Nephron progenitor cell (in vitro differentiated cells): ENCODE data around the gene NXPE3.
A peak's percentile ranks its signal among the peaks of the same experiment; 100 is the strongest.

Experiments
- DNase-seq: peaks from one replicate; pipeline ENCODE4 v3.0.0; 2021
- H3K27ac Mint-ChIP-seq: 2 replicates; pipeline ENCODE4 v1.8.0; 2021; ENCODE audit warnings: mild to moderate bottlenecking, moderate library complexity, mixed read lengths
- H3K27me3 Mint-ChIP-seq: 2 replicates; pipeline ENCODE4 v1.8.0; 2021; ENCODE audit warnings: mild to moderate bottlenecking, low read depth, mixed read lengths; ENCODE audit not compliant: poor library complexity
- H3K36me3 Mint-ChIP-seq: 2 replicates; pipeline ENCODE4 v1.8.0; 2021; ENCODE audit warnings: low read depth, mixed read lengths
- H3K4me1 Mint-ChIP-seq: 2 replicates; pipeline ENCODE4 v1.8.0; 2021; ENCODE audit warnings: mixed read lengths
- H3K4me3 Mint-ChIP-seq: 2 replicates; pipeline ENCODE4 v1.8.0; 2021; ENCODE audit warnings: mild to moderate bottlenecking, moderate library complexity, mixed read lengths
- H3K9me3 Mint-ChIP-seq: 2 replicates; pipeline ENCODE4 v1.8.0; 2021; ENCODE audit warnings: mild to moderate bottlenecking, moderate library complexity, mixed read lengths
- TF ChIP-seq, protein P1 (sequence below): fragments of 200-600 bp; sonication (generic); IDR thresholded peaks from 2 replicates; pipeline ENCODE4 v1.5.0; 2021; ENCODE audit warnings: antibody characterized with exemption

NXPE3 gene

DNA sequence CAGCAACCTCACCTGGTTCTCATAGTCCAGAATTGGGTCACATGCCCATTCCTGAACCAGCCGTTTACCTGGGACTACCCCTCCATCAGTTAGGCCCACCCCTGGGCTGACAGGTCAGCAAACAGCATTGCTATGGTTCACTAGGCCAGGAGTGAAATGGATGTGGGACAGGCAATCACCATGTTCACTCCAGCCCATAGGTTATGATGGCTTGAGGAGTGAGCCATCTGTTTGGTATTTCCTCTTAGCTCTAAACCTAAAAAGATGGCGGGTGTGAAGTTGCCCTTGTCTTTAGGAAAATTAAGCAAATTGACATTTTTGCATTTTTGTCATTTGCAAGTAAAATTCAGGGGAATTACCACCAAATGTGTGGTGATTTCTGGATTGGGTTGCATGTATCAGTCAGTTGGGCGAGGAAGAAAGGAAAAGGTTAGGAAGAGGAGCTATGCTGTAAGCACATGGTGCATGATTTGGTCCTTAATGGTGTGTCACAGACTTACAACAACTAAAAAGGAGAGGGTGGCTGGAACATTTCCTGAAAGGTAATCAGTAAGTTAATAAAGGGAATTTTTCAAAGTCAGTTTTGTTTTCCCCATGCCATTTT, 17.2 kb downstream of the NXPE3 start:
- H3K9me3 Mint-ChIP-seq = peaks cover 25% of the 10 kb centered on the region
- DNase-seq = no peak
- no peaks in the 10 kb centered on the region for H3K4me1 Mint-ChIP-seq
- peaks cover 72% of the 10 kb centered on the region for H3K36me3 Mint-ChIP-seq
- no peak overlapping the region for H3K4me3 Mint-ChIP-seq
- no peaks in the 10 kb centered on the region for H3K27me3 Mint-ChIP-seq
- TF ChIP-seq, protein P1, sequence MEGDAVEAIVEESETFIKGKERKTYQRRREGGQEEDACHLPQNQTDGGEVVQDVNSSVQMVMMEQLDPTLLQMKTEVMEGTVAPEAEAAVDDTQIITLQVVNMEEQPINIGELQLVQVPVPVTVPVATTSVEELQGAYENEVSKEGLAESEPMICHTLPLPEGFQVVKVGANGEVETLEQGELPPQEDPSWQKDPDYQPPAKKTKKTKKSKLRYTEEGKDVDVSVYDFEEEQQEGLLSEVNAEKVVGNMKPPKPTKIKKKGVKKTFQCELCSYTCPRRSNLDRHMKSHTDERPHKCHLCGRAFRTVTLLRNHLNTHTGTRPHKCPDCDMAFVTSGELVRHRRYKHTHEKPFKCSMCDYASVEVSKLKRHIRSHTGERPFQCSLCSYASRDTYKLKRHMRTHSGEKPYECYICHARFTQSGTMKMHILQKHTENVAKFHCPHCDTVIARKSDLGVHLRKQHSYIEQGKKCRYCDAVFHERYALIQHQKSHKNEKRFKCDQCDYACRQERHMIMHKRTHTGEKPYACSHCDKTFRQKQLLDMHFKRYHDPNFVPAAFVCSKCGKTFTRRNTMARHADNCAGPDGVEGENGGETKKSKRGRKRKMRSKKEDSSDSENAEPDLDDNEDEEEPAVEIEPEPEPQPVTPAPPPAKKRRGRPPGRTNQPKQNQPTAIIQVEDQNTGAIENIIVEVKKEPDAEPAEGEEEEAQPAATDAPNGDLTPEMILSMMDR = no peak
- peak overlapping the region; percentile 57 for H3K27ac Mint-ChIP-seq

DNA sequence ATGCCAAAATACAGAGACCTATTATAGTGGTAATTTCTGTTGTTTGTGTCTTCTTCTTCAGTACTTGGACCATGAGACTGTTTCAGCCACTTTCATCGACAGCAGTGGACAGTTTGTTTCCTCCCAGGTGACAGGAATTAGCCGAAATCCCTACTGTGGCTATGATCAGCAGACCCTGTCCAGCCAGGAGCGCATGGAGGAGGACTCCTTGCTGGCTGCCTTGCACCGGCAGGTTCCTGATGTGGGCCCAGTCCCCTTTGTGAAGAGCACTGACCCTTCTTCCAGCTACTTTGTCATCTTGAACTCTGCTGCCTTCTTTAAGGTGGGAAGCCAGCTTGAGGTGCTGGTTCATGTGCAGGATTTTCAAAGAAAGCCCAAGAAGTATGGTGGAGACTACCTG, 22.2 kb downstream of the NXPE3 start:
- TF ChIP-seq, protein P1 = no peak
- Mint-ChIP-seq H3K27ac (no peak overlapping the region), H3K36me3 (peaks cover 43% of the 10 kb centered on the region), H3K4me3 (no peak overlapping the region), H3K4me1 (no peaks in the 10 kb centered on the region), H3K27me3 (no peaks in the 10 kb centered on the region), H3K9me3 (no peaks in the 10 kb centered on the region)
- DNase-seq = no peak

- Mint-ChIP-seq H3K36me3 (peaks cover 35% of the 10 kb centered on the region), H3K4me3 (no peak overlapping the region), H3K27ac (no peak overlapping the region), H3K4me1 (no peaks in the 10 kb centered on the region), H3K27me3 (no peaks in the 10 kb centered on the region), H3K9me3 (no peaks in the 10 kb centered on the region)
- DNase-seq = no peak
- TF ChIP-seq, protein P1 = no peak
These were observed 23.2 kb downstream of the NXPE3 start for GRCh38 chr3:101802179-101802578.

GRCh38 chr3:101803173-101803782, 24.3 kb downstream of the NXPE3 start:
- DNase-seq = peak; percentile 42
- Mint-ChIP-seq H3K9me3 (no peaks in the 10 kb centered on the region), H3K27ac (no peak overlapping the region), H3K4me3 (no peak overlapping the region), H3K36me3 (peaks cover 31% of the 10 kb centered on the region), H3K27me3 (no peaks in the 10 kb centered on the region), H3K4me1 (no peaks in the 10 kb centered on the region)
- TF ChIP-seq, protein P1 = peak; percentile 85

DNA sequence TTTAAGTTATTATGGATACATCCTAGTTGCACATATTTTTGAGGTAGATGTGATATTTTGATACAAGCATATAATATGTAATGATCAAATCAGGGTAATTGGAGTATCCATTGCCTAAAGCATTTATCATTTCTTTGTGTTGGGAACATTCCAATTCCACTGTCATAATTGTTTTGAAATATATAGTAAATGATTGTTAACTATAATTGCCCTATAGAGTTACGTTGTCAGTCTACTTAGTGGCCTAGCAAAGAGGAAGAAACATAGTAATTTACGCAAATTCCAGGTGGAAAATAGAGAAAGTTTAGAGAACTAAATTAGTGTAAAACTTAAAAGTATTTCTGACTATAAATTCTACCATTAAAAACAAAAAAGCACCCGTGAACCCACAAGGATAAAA, 24.9 kb downstream of the NXPE3 start:
- Mint-ChIP-seq H3K36me3 (peaks cover 29% of the 10 kb centered on the region), H3K9me3 (no peaks in the 10 kb centered on the region), H3K27me3 (no peaks in the 10 kb centered on the region), H3K27ac (no peak overlapping the region), H3K4me3 (no peak overlapping the region), H3K4me1 (peaks cover 2% of the 10 kb centered on the region)
- TF ChIP-seq, protein P1 = no peak
- no peak for DNase-seq

DNA sequence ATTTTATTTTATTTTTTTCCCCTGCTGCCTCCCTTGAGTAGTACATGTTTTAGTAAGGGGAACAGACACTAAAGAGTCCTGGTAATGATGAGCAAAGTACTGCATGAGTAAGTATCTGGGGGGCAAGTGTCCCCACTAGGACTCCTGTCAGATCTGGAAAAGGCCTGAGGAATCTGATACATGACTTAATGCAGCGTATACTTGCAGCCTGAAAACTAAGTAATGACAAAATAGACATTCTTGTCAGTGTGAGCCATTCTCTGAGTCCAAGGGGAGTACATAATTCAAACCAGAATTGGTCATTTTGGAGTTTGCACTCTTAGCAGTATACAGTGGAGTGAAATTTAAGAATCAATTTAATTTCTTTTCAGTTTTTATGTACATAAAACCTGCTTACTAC, 27.5 kb downstream of the NXPE3 start:
- Mint-ChIP-seq H3K27ac (no peak overlapping the region), H3K36me3 (peaks cover 16% of the 10 kb centered on the region), H3K4me3 (no peak overlapping the region), H3K9me3 (no peaks in the 10 kb centered on the region), H3K27me3 (no peaks in the 10 kb centered on the region), H3K4me1 (peaks cover 19% of the 10 kb centered on the region)
- no peak for DNase-seq
- TF ChIP-seq, protein P1 = no peak
